GM21737 (cell line): ENCODE measurements around the gene IGSF11.
"Not testable (repeated sequence)": the region's sequence is repeated elsewhere in the genome, so short reads cannot be mapped to it uniquely, and the experiment has no call there.

Experiments used
- ATAC-seq: cut with Tn5 transposase; IDR thresholded peaks from one replicate; pipeline ENCODE4 v1.9.1; 2021; ENCODE audit warnings: mild to moderate bottlenecking, moderate library complexity; ENCODE audit not compliant: unreplicated experiment

Gene IGSF11, protein sequence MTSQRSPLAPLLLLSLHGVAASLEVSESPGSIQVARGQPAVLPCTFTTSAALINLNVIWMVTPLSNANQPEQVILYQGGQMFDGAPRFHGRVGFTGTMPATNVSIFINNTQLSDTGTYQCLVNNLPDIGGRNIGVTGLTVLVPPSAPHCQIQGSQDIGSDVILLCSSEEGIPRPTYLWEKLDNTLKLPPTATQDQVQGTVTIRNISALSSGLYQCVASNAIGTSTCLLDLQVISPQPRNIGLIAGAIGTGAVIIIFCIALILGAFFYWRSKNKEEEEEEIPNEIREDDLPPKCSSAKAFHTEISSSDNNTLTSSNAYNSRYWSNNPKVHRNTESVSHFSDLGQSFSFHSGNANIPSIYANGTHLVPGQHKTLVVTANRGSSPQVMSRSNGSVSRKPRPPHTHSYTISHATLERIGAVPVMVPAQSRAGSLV

DNA sequence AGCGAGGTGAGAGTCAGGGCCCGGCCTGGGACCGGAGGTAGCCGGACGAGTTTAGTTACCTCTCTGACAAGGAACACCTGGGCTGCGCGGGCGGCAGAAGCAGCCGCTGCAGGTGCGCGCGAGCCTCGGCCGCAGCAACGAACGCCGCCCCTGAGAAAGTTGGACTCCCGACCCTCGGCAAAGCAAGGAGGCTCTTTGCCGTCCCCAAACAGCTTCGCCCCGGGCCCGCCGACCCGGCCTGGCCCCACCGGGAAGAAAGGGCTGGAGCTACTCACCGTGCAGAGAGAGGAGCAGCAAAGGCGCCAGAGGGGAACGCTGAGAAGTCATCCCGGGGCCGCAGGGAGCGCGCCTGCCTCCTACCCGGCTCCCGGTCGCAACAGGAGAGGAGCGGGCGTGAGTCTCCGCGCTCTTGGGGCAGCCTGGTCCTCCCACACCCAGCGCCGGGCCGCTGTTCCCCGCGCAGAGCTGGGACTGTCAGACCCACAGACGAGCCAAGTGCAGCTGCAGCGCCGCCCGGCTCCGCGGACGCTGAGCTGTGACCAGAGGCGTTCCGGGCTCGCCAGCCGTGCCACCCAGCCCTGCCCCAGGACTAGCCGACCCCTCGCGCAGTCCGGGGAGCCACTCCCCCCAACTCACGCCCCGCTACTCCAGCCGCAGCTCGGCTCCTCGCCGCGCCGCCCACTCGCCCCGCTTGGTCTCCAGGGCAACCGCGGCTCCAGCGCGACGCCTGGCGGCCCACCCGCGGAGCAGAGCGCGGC is at the start of gene IGSF11:
IGSF11 (minus strand) TSS at position 591 of the 758 bp plus-strand sequence; CDS start at position 327, 264 bp downstream.
- ATAC-seq = peak; percentile 97

DNA sequence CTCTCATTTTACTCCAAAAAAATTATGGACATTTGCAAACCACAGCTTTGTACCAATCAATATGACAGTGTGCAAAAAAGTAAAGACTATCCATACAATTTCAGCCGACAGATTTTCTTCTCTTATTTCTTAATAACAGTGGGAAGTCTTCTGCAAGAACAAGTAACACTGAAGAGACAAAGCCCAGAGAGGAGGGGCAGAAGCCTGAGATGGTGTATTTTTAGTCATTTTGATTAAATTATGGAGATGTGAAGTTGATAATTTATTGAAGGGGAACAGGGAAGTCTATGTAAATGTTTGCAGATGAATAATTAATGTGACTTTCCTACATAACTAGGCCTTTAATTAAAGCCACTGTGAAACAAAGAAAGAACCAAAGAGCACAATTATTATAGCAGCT is 45.7 kb upstream of the IGSF11 start:
- ATAC-seq = no peak

- ATAC-seq = no peak
Measured at GRCh38 chr3:119073258-119074001, 38.8 kb upstream of the IGSF11 start.

- ATAC-seq = not testable (repeated sequence)
Measured at GRCh38 chr3:119072451-119072850, 37.8 kb upstream of the IGSF11 start.

- no peak for ATAC-seq
Measured at GRCh38 chr3:119069725-119070124, 35.1 kb upstream of the IGSF11 start.

- ATAC-seq = no peak
Measured at GRCh38 chr3:119063471-119063870, 28.8 kb upstream of the IGSF11 start.

GRCh38 chr3:119062892-119063291 is 28.2 kb upstream of the IGSF11 start:
- no peak for ATAC-seq

GRCh38 chr3:119044593-119044992 is 9.9 kb upstream of the IGSF11 start:
- ATAC-seq = no peak

- ATAC-seq = no peak
Measured at GRCh38 chr3:119042162-119042561, 7.5 kb upstream of the IGSF11 start.

DNA sequence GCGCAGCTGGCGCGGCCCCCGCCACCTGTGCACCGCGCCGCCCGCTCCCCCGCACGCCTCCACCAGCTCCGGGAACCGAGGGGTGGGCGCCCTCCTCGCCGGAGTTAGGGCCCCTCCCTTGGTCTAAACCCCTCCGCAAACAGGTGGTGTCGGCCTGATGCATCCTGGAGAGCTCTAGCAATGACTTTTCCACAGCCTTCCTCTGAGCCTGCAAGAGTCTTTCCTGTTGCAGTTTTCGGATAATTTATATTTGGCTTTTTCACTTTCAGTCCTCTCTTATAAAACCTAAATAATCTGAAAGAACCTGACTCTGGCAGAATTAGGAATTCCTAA is 334 bp upstream of the IGSF11 start:
- ATAC-seq = no peak

DNA sequence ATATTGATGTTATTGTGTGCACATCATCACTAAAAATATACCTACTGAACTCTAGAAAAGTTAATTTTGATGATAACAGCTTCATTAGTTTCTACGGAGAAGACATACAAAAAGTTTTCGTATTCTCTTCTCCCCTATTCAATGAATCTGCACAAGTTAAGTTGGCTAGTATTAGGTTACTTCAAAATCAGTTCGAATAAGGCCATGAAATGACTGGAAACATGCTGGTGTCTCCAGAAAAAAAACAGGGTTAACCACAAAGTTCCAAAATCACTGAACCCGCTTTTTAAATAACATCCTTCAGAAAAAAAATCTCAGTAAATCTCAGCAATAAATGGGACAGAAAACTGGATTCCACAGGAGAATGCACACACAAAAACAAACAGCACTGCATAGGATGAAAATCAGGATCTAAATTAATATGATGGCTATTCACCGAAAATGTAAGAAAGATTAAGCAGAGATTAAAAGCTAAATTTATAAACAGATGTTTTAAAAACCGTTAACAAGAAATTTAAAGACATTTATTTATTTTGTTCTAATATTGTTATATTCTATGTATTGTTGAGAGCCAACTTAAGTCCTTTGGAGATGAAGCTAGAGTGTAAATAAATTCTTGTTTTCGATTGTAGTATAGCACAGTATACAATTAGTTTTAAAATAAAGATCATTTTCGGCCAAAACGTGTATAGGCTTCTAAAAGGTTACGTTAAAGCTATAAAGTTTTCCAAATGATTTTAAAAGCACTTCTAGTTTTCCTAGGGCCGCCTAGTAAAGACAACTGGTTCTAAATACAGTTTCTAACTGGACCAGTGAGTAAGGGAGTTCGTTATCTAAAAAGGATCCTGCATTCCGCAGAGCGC is 1.0 kb downstream of the IGSF11 start:
- no peak for ATAC-seq

- no peak for ATAC-seq
Measured at GRCh38 chr3:119025171-119025795, 9.4 kb downstream of the IGSF11 start.

- no peak for ATAC-seq
Measured at GRCh38 chr3:119019767-119020518, 14.7 kb downstream of the IGSF11 start.

DNA sequence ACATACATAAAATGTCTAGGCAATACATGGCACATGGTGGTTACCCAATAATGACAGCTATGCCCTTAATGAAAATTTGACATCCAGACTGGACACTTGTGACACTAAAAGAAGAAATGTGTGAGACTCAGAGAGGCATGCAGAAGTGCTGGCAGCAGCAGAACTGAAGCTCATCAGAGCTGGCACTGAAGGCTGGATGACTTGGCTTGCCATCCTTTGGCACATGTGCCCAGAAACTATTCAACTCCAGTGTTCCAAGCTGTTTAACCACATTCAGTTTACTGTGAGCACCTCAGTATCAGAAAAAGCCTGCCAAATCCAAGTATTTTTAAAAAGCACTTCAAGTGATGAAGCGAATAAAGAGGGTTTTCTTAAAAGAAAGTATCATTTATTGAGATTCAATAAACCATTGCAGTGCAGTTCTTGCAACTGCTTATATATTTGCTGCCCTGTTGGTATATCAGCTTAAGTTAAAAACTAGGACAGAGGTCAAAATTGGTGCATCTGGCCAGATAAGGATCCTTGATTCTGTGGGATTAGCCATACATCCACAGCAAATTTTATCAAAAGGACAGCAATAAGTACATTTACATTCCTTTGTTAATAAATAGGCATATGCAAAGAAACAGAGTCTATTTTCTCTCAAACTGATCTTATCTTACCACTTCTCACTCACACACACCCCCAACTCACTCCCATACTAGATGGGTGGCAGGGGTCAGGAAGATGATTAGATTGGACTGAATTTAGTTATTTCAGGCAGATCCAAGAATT is 15.8 kb downstream of the IGSF11 start:
- no peak for ATAC-seq

GRCh38 chr3:119015942-119016341 is 18.7 kb downstream of the IGSF11 start:
- no peak for ATAC-seq

DNA sequence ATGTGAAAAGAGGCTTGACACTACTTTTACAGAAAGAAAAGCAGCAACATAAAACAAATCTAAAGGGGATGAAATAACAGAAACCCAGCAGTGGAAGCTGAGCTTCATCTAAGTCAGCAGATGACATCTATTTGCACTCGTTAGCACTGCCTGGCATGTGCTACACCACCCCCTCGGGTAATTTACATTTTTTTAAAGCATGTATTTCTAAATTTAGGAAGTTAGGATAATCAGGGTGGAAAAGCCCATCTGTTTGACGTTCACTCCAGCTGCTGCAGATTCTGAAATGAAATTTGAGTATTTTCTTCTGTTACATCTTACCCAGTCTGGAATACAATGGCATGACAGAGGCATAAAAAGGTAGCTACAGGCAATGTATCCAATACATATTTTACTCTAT is 20.7 kb downstream of the IGSF11 start:
- ATAC-seq = no peak

DNA sequence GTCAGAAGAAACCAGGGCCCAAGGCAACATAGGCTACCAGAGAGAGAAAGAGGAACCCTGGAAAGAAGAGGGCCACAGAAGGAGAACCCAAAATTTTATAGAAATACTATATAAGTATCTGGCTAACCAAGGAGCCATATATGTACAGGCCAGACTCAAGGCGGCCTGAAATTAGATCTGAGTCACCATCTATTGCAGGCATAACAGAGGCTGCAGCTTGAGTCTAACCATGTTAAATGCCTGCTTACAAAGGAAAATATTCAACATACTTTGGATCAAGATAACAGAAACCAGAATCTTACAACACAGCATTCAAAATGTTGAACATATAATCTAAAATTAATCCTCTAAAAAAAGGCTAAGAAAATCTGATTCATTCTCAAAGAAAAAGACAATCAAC is 23.1 kb downstream of the IGSF11 start:
- no peak for ATAC-seq

DNA sequence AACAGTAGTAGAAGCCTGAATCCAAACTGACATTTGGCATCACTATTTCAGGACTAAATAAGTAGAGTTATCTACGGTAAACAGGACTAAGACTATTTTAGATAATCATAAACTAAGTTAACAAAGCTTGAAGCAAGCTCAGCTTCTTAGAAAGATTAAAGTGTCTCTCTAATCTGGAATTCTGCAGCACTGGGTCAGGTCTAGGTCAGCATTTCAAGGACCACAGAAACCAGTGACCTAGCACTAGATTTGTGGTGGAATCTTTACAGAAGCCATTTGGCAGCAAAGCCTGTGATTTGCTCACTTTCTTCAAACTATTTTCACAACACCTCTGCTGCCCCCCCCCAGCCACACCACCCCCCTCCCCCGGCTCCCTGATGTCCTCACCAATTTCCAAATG is 37.5 kb downstream of the IGSF11 start:
- no peak for ATAC-seq

GRCh38 chr3:118991775-118992174 is 42.9 kb downstream of the IGSF11 start:
- ATAC-seq = no peak
